Left cardiac atrium (tissue), 4 donors: ENCODE results near the gene TBC1D14. TPM values are rescaled to one million over a fixed set of nuclear protein-coding genes. Genes with fewer than 3 reads are reported as not detected.

ENCODE experiments used
- ATAC-seq, 2 donors: fragments of 200-7000 bp; cut with Tn5 transposase; one replicate each; pipeline ENCODE4 v1.9.1; 2020; ENCODE audit warnings: mild to moderate bottlenecking in 2 of 2, moderate library complexity in 2 of 2
- DNase-seq: peaks from one replicate; pipeline ENCODE4 v3.0.0-alpha.2; 2020
- intact Hi-C, 2 donors: fragments of 100-400 bp; cut with DNase I; formaldehyde crosslinking; loops; one replicate each; pipeline versions ENCODE4 v1.14.1 to v1.15.1; 2022 to 2023
- total RNA-seq, 2 donors: library from RNA; stranded (reverse); fragmentation: NEBNext Ultra II Directional; extraction: Animal tissue kit (Norgen Biotek cat#: 25700); gene quantifications; one replicate each; pipeline ENCODE4 v1.2.1, GENCODE V29; 2021
- donor health status: DM: no; HTN: yes; CAD: no.
- donor health status: DM: no; HTN: yes; CAD: no; lungs with severe emphysema.
- donor health status: DM: yes; HTN: yes; CAD: no.
- donor health status: Dilated cardiomyopathy.

The TBC1D14 gene
- total RNA-seq, 2 donors from 2014 or later, result 34.7 to 35.9 TPM

GRCh38 chr4:7052923-7053715, 143.5 kb downstream of the TBC1D14 start:
- DNase-seq (no peak), ATAC-seq (peak in 1 of 2 donors; percentile 31)
- intact Hi-C loops, result no loop called here

GRCh38 chr4:7054106-7054880, 144.7 kb downstream of the TBC1D14 start:
- ATAC-seq (no peak), DNase-seq (no peak)
- intact Hi-C loops, result no loop called here

- intact Hi-C loops, result no loop called here
- DNase-seq, result peak; percentile 22
These were observed 145.7 kb downstream of the TBC1D14 start for GRCh38 chr4:7055111-7055989.

GRCh38 chr4:7055990-7056325, 146.3 kb downstream of the TBC1D14 start:
- DNase-seq (peak; percentile 17), ATAC-seq (no peak)
- intact Hi-C loops, result no loop called here

More at GRCh38 chr4:7055111-7055989, 145.7 kb downstream of the TBC1D14 start:
- ATAC-seq, result no peak

- ATAC-seq (no peak), DNase-seq (peak; percentile 0)
- intact Hi-C loops, result no loop called here
These were observed 149.2 kb downstream of the TBC1D14 start for GRCh38 chr4:7058792-7059191.

- intact Hi-C loops, result no loop called here
- ATAC-seq (no peak), DNase-seq (peak; percentile 3)
These were observed 150.0 kb downstream of the TBC1D14 start for GRCh38 chr4:7059662-7060061.

- ATAC-seq (no peak), DNase-seq (peak; percentile 2)
- intact Hi-C loops, result no loop called here
These were observed 150.9 kb downstream of the TBC1D14 start for GRCh38 chr4:7060346-7061150.

GRCh38 chr4:7061815-7062214, 152.2 kb downstream of the TBC1D14 start:
- no peak for DNase-seq
- no peak for ATAC-seq
- intact Hi-C loops, result no loop called here

GRCh38 chr4:7062816-7063215, 153.2 kb downstream of the TBC1D14 start:
- ATAC-seq, result no peak
- intact Hi-C loops, result no loop called here
- DNase-seq, result no peak

GRCh38 chr4:7063362-7063761, 153.7 kb downstream of the TBC1D14 start:
- DNase-seq (no peak), ATAC-seq (no peak)
- intact Hi-C loops, result no loop called here

GRCh38 chr4:7066006-7066405, 156.4 kb downstream of the TBC1D14 start:
- intact Hi-C loops, result loop anchor here in 1 of 2 donors (5.0 kb wide), 1 partner anchor 79 kb away; no protein-coding TSS in a partner anchor
- DNase-seq (no peak), ATAC-seq (no peak)

GRCh38 chr4:7066493-7066892, 156.9 kb downstream of the TBC1D14 start:
- DNase-seq (no peak), ATAC-seq (no peak)
- intact Hi-C loops, result loop anchor here in 1 of 2 donors (5.0 kb wide), 1 partner anchor 79 kb away; no protein-coding TSS in a partner anchor

GRCh38 chr4:7067126-7067451, 157.5 kb downstream of the TBC1D14 start:
- DNase-seq (no peak), ATAC-seq (no peak)
- intact Hi-C loops, result loop anchor here in 1 of 2 donors (5.0 kb wide), 1 partner anchor 80 kb away; no protein-coding TSS in a partner anchor

- peak; percentile 99 for DNase-seq
- ATAC-seq, result peak; percentile 97 to 98
- intact Hi-C loops, result loop anchor here in 1 of 2 donors (5.0 kb wide), 1 partner anchor 80 kb away; no protein-coding TSS in a partner anchor
These were observed 158.0 kb downstream of the TBC1D14 start, which contains the start of gene GRPEL1 for GRCh38 chr4:7067452-7068278. GRPEL1 (minus strand) TSS chr4:7068064; CDS start chr4:7068032, 32 bp downstream.

- intact Hi-C loops, result loop anchor here in 1 of 2 donors (5.0 kb wide), 1 partner anchor 81 kb away; no protein-coding TSS in a partner anchor
- DNase-seq, result no peak
- ATAC-seq, result no peak
These were observed 158.7 kb downstream of the TBC1D14 start for GRCh38 chr4:7068279-7068842.

- DNase-seq (no peak), ATAC-seq (peak in 1 of 2 donors; percentile 0)
- intact Hi-C loops, result loop anchor here in 1 of 2 donors (5.0 kb wide), 1 partner anchor 82 kb away; no protein-coding TSS in a partner anchor
These were observed 159.3 kb downstream of the TBC1D14 start for GRCh38 chr4:7068883-7069282.
